Neural cell (in vitro differentiated cells): ENCODE results near the gene ANKRD33B.

Experiments
- POLR2AphosphoS5 ChIP-seq: IDR thresholded peaks from 2 replicates; pipeline ENCODE4 v1.6.1; 2012
- SMC3 ChIP-seq: fragments of 450-650 bp; conservative IDR thresholded peaks from 2 replicates; pipeline ENCODE4 v1.6.1; 2014; ENCODE audit warnings: antibody characterized with exemption, mild to moderate bottlenecking, moderate library complexity; ENCODE audit not compliant: poor library complexity
- TAF1 ChIP-seq: IDR thresholded peaks from 2 replicates; pipeline ENCODE4 v1.6.1; 2012; ENCODE audit warnings: low read depth
- TF ChIP-seq, protein P1 (sequence below): fragments of 450-650 bp; IDR thresholded peaks from 2 replicates; pipeline ENCODE4 v1.5.1; 2014; ENCODE audit warnings: antibody characterized with exemption, mild to moderate bottlenecking, moderate library complexity; ENCODE audit not compliant: poor library complexity, severe bottlenecking

DNA sequence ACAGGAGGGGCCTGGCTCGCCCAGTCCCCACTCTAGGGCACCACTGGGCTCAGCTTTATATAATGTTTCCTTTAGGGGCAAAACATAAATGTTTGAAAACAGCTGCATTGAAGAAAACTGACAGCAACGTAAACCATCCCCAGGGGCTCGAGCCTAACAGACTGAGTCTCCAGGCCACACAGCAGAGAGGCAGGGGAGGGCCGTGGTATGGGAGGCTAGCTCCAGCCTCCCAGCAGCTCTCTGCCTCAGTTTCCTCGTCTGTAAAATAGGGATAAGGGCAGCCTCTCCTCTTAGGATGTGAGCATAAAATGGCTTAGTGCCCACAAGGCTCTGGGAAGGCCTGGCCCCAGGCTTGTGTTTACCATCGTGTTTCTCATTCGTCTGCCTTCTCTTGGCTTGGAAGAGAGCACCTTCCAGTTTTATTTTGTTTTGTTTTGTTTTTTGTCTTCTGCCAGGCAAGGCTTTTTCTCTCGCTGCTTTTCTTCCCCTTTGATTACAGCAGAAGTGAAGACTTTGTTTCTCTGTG lies 2.7 kb downstream of the ANKRD33B start:
- TF ChIP-seq, protein P1, sequence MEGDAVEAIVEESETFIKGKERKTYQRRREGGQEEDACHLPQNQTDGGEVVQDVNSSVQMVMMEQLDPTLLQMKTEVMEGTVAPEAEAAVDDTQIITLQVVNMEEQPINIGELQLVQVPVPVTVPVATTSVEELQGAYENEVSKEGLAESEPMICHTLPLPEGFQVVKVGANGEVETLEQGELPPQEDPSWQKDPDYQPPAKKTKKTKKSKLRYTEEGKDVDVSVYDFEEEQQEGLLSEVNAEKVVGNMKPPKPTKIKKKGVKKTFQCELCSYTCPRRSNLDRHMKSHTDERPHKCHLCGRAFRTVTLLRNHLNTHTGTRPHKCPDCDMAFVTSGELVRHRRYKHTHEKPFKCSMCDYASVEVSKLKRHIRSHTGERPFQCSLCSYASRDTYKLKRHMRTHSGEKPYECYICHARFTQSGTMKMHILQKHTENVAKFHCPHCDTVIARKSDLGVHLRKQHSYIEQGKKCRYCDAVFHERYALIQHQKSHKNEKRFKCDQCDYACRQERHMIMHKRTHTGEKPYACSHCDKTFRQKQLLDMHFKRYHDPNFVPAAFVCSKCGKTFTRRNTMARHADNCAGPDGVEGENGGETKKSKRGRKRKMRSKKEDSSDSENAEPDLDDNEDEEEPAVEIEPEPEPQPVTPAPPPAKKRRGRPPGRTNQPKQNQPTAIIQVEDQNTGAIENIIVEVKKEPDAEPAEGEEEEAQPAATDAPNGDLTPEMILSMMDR: no peak
- TF ChIP-seq SMC3 (no peak), POLR2AphosphoS5 (no peak), TAF1 (no peak)
